Loucy (cell line): ENCODE results near the gene WWOX.

Experiments
- CTCF ChIP-seq: fragments of 200-600 bp; sonication (generic); conservative IDR thresholded peaks from 2 replicates; pipeline ENCODE4 v1.5.1; 2014; ENCODE audit warnings: mild to moderate bottlenecking, antibody characterized with exemption, low read length
- EZH2phosphoT487 ChIP-seq: fragments of 200-600 bp; IDR thresholded peaks from 2 replicates; pipeline ENCODE4 v1.6.1; 2018; ENCODE audit warnings: antibody characterized with exemption, mild to moderate bottlenecking, moderate library complexity, borderline replicate concordance

GRCh38 chr16:78461496-78462287 is 362.2 kb downstream of the WWOX start:
- TF ChIP-seq CTCF: no peak
- TF ChIP-seq EZH2phosphoT487: no peak
